ENCODE results near the gene ALKBH6.
A peak's percentile ranks its signal among the peaks of the same experiment; 100 is the strongest.

Gene ALKBH6

GRCh38 chr19:36001605-36002004 lies 12.4 kb downstream of the ALKBH6 start:
- ATAC-seq: no peak

GRCh38 chr19:35996777-35997176 lies 17.2 kb downstream of the ALKBH6 start:
- no peak for ATAC-seq
- no peak for TF ChIP-seq OSR1 (CRISPR knock-in tag; IDR thresholded peaks at IDR 0.05)
- TF ChIP-seq BACH2 (CRISPR knock-in tag; IDR thresholded peaks at IDR 0.05; ENCODE audit: borderline replicate concordance): no peak
- no peak for TF ChIP-seq TCF4 (CRISPR knock-in tag; IDR thresholded peaks at IDR 0.05; ENCODE audit: borderline replicate concordance)
- TF ChIP-seq RARB (CRISPR knock-in tag; IDR thresholded peaks at IDR 0.05): no peak
- no peak for TF ChIP-seq TOX (CRISPR knock-in tag; IDR thresholded peaks at IDR 0.05; ENCODE audit: borderline replicate concordance)
- TF ChIP-seq ZNF565 (CRISPR knock-in tag; conservative IDR thresholded peaks at IDR 0.05; ENCODE audit: low read depth): no peak
- no peak for TF ChIP-seq ISL1 (CRISPR knock-in tag; IDR thresholded peaks at IDR 0.05)
- no peak for TF ChIP-seq PATZ1 (CRISPR knock-in tag; IDR thresholded peaks at IDR 0.05; ENCODE audit: borderline replicate concordance)
- no peak for TF ChIP-seq ZC3H10 (CRISPR knock-in tag; IDR thresholded peaks at IDR 0.05)
- no peak for TF ChIP-seq TSHZ2 (CRISPR knock-in tag; IDR thresholded peaks at IDR 0.05)
- no peak for TF ChIP-seq ZNF70 (CRISPR knock-in tag; IDR thresholded peaks at IDR 0.05)
- no peak for TF ChIP-seq ZFP3 (CRISPR knock-in tag; IDR thresholded peaks at IDR 0.05)

More at GRCh38 chr19:36001605-36002004, 12.4 kb downstream of the ALKBH6 start:
- TF ChIP-seq TCF4 (CRISPR knock-in tag; IDR thresholded peaks at IDR 0.05; ENCODE audit: borderline replicate concordance): no peak
- TF ChIP-seq TOX (CRISPR knock-in tag; IDR thresholded peaks at IDR 0.05; ENCODE audit: borderline replicate concordance): no peak
- TF ChIP-seq CSDC2 (CRISPR knock-in tag; IDR thresholded peaks at IDR 0.05): no peak
- TF ChIP-seq ZFP30 (CRISPR knock-in tag; IDR thresholded peaks at IDR 0.05): no peak
- no peak for TF ChIP-seq OSR1 (CRISPR knock-in tag; IDR thresholded peaks at IDR 0.05)
- no peak for TF ChIP-seq ESRRG (CRISPR knock-in tag; IDR thresholded peaks at IDR 0.05)
- TF ChIP-seq POU6F1 (CRISPR knock-in tag; IDR thresholded peaks at IDR 0.05; ENCODE audit: borderline replicate concordance, low read depth): no peak
- no peak for TF ChIP-seq CSRNP3 (CRISPR knock-in tag; IDR thresholded peaks at IDR 0.05)
- no peak for TF ChIP-seq ZFP3 (CRISPR knock-in tag; IDR thresholded peaks at IDR 0.05)
- TF ChIP-seq RARB (CRISPR knock-in tag; IDR thresholded peaks at IDR 0.05): no peak
- TF ChIP-seq PPARA (CRISPR knock-in tag; IDR thresholded peaks at IDR 0.05; ENCODE audit: borderline replicate concordance): no peak
- TF ChIP-seq SNAI2 (CRISPR knock-in tag; IDR thresholded peaks at IDR 0.05): no peak

- ATAC-seq: peak; percentile 90
- TF ChIP-seq OSR1 (CRISPR knock-in tag; IDR thresholded peaks at IDR 0.05): no peak
Observed at GRCh38 chr19:35995048-35995993, 18.7 kb downstream of the ALKBH6 start, which contains the start of gene SDHAF1. Gene SDHAF1, plus strand, starts transcription at chr19:35995188. Its CDS starts 87 bp downstream, at chr19:35995275.

All from SK-N-SH treated with all-trans-retinoic acid at 6 μM for 48 hours (cell line).